ENCODE results near the gene SPHK2.
"Not testable (repeated sequence)": the region's sequence is repeated elsewhere in the genome, so short reads cannot be mapped to it uniquely, and the experiment has no call there.

GRCh38 chr19:48680006-48680405 is 60.7 kb downstream of the SPHK2 start:
- TF ChIP-seq CTCF (IDR thresholded peaks at IDR 0.05; ENCODE audit: borderline replicate concordance, extremely low read depth, low read length, poor library complexity, severe bottlenecking); EZH2 (IDR thresholded peaks at IDR 0.05; ENCODE audit: borderline replicate concordance, low read depth, low read length, severe bottlenecking): not testable (repeated sequence)

All from DND-41 (cell line).